ENCODE measurements around the gene SLC25A21.
"Not testable (repeated sequence)": the region's sequence is repeated elsewhere in the genome, so short reads cannot be mapped to it uniquely, and the experiment has no call there.

The SLC25A21 gene

DNA sequence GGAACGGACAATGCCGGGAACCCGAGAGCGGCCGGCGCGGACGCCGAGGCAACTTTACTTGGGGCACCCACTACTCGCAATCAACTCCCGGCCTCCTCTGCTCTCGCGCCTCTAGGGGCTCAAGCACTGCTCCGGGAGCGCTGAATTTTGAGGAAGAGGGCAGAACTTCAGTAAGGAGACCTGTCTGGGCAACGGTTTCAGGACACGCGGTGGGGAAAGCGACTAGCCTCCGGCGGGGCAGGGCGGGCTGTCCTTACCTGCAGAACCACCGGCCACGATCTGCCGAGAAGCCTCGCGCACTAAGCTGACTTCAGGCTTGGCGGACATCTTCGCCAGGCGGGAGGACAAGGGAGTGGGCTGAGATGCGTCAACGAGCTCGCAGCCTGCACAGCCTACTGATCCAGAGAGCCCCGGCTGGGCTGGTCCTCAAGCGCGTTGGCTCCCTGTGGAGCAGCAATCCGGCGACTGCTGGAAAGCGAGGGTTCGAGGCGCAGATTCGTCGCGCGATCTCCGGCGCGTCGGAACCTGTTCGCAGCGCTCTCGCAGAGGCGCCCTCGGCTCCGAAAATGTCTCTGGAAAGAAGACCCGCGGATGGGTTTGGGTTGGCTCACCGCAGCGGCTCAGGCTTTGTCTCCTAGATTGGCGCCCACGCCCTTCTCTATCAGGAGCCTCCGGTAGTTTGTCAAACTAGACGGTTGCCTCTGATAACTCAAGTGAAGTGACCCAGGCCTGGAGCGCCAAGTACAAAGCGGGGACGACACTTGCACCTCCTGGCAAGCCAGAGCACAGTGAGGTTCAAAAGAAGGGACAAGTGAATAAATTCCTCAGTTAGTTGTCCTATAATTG is at the start of gene SLC25A21:
Gene SLC25A21 (minus strand): TSS at position 583 of the 846 bp plus-strand sequence.
- DNase-seq: peak; percentile 83

DNA sequence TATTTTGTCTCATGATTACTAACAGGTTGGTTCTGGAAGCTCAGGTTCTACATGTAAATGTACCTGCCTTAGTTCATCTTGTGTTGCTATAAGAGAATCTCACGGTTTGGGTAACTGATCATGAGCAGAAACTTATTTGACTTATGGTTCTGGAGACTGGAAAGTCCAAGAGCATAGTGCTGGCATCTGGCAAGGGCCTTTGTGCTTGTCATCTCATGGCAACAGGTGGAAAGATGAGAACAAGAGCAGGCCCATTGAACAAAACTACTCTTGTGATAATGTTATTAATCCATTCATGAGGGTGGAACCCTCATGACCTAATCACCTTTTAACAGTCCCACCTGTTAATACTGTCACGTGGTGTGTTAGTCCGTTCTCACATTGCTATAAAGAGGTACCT is 48.7 kb upstream of the SLC25A21 start:
- DNase-seq: no peak

DNA sequence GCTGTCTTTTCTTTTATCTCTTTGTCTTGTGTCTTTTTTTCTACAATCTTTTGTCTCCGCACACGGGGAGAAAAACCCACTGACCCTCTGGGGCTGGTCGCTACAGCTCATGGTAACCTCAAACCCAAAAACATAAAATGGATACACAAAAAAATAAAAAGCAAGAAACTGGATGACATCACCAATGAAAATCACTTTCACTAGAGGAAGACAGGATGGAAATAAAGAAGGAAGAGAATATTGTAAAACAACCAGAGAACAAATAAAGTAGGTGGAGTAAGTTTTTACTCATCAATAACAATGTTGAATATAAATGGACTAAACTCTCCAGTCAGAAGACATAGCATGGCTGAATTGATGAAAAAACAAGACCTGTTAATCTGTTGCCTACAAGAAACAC is 42.9 kb upstream of the SLC25A21 start:
- DNase-seq: no peak

DNA sequence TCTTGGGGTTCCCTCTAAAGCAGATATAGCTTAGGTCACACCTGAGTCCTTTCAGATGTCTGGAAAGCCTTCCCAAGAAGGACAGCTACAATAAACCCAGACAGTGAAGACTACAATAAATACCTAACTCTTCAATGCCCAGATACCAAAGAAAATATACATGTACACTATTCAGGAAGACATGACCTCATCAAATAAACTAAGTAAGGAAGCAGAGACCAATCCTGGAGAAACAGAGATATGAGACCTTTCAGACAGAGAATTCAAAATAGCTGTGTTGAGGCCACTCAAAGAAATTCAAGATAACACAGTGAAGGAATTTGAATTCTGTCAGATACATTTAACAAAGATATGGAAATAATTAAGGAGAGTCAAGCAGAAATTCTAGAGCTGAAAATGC is 40.6 kb upstream of the SLC25A21 start:
- no peak for DNase-seq

DNA sequence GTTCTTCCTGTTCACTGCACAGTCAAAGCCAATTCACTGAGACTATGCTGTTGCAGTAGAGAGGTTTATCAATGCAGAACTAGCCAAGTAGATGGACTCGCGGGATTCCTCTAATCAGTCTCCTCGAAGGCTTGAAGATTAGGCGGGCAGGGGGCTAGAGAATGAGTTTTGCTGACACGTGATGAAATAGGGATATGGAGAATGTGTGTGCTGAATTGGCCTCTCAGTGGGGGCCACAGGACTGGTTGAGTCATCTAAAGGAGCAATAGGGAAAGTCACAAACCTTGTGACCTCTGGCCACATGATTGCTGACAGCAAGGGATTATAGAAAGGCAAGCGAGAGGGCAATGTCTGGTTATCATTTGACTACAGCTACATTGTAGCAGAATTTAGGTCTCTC is 38.0 kb upstream of the SLC25A21 start:
- no peak for DNase-seq

DNA sequence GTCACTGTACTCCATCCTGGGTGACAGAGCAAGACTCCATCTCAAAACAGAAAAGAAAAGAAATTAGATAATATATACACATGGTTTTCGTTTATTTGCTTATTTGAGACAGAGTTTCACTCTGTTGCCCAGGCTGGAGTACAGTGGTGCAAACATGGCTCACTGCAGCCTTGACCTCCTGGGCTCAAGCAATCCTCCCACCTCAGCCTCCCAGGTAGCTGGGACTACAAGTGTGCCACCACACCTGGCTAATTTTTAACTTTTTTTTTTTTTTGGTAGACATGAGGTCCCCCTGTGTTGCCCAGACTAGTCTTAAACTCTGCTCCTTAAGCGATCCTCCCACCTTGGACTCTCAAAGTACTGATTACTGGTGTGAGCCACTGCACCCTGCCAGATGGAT is 37.2 kb upstream of the SLC25A21 start:
- not testable (repeated sequence) for DNase-seq

DNA sequence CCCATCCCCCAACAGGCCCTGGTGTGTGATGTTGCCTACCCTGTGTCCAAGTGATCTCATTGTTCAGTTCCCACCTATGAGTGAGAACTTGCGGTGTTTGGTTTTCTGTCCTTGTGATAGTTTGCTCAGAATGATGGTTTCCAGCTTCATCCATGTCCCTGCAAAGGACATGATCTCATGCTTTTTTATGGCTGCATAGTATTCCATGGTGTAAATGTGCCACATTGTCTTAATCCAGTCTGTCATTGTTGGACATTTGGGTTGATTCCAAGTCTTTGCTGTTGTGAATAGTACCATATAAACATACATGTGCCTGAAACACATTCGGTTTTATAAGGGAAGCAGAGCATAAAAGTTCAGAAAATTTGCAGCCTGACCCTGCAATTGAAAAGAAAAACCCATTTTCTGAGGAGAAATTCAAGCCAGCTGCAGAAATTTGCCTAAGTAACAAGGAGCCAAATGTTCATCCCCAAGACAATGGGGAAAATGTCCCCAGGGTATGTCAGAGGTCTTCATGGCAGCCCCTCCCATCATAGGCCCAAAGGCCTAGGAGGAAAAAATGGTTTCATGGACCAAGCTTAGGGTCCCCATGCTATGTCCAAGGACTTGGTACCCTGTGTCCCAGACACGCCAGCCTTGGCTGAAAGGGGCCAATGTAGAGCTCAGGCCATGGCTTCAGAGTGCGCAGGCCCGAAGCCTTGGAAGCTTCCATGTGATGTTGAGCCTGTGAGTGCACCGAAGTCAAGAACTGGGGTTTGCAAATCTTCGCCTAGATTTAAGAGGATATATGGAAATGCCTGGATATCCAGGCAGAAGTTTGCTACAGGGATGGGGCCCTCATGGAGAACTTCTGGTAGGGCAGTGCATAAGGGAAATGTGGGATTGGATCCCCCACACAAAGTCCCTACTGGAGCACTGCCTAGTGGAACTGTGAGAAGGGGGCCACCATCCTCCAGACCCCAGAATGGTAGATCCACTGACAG is 33.5 kb upstream of the SLC25A21 start:
- DNase-seq: not testable (repeated sequence)

DNA sequence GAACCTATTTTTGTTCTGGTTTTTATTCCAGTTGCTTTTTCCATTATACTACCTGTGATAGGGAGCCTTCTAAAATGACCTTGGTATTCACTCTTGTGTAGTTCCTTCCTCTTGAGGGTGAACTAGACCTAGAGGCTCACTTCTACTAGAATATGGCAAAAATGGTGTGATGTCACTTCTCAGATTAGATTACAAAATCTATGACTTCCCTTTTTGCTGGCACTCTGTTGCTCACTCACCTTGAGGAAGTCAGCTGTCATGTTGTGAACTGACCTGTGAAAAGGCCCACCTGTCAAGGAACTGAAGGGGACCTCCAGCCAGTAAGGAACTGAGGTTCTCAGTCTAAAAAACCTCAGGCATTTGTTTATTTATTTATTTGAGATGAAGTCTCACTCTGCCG is 31.0 kb upstream of the SLC25A21 start:
- no peak for DNase-seq

DNA sequence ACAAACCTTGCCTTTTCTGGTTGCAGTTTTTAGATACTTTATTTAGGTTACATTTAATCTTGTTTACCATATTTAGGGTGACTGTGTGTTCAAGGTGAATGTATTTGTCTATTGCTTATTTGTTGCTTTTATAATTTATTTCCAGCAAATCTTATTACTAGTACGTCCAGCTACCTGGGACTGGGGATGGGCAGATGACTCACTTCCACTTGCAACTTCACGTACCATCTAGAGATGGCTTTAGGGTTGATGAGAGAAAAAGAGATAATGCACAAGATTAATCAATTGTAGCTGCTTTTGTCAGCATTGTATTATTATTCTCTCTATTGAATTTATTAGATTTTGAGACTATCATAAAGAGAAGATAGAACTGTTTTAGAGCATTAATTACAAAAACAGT is 30.4 kb upstream of the SLC25A21 start:
- no peak for DNase-seq

DNA sequence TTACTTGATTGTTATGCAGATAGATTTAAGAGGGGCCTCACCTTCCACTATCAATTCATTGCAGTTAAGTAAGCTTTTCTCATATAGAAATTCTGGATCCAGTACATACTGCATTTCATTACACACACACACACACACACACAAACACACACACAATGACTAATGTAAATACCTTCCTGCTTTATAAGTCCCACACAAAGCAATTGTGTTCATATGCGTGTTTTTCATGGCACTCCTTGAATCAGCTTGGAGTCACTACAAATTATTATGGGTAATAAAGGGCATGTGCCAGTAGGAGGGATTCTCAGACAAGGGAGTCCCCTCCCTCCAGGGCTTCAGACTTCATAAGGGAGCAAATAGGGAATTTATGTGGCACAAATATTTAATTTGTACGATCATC is 29.9 kb upstream of the SLC25A21 start:
- DNase-seq: no peak

DNA sequence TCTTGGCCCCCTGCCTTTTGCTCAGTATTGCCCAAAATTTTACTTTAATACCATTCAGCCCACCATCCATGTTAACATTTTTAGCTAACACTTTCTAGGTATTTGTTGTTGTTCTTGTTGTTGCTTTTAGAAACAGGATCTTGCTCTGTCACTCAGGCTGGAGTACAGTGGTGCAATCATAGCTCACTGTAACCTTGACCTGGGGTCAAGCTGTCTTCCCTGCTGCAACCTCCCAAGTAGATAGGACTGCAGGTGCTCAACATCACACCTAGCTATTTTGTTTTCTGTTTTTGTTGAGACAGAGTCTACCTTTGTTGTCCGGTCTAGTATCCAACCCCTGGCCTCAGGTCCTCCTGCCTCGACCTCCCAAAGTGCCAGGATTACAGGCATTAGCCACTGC is 29.3 kb upstream of the SLC25A21 start:
- DNase-seq: no peak

DNA sequence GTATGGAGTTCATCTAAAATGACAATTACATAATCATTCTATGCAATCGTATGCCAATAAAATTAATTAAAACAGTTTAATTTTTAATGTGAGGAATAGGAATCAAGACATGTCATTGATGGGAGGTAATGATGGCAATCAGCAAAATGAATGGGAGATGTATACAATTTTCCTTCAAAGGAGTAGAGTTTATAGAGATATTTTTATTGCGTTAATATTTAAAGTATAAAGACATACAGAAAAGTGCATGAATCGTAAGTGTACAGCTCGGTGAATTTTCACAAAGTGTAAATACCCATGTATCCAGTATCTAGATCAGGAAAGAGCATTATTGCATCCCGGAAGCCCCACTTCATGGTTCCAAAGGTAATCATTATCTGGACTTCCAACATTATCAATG is 26.5 kb upstream of the SLC25A21 start:
- DNase-seq: no peak

DNA sequence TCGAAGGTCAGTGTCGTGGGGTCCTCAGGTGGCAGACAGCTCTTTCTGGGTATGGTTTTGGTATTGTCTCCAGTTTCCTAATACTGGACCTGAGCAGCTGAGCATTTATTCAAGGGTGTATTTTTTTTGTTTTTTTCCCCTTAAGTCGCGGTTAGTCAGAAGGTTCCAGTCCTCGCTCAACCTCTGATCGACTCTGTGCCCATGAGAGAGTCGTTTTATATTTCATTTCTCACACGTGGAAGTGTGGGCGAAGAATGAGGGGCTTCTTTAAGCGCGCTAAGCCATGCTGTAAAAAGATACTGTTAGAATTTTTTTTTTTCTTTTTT is 25.8 kb upstream of the SLC25A21 start:
- no peak for DNase-seq

DNA sequence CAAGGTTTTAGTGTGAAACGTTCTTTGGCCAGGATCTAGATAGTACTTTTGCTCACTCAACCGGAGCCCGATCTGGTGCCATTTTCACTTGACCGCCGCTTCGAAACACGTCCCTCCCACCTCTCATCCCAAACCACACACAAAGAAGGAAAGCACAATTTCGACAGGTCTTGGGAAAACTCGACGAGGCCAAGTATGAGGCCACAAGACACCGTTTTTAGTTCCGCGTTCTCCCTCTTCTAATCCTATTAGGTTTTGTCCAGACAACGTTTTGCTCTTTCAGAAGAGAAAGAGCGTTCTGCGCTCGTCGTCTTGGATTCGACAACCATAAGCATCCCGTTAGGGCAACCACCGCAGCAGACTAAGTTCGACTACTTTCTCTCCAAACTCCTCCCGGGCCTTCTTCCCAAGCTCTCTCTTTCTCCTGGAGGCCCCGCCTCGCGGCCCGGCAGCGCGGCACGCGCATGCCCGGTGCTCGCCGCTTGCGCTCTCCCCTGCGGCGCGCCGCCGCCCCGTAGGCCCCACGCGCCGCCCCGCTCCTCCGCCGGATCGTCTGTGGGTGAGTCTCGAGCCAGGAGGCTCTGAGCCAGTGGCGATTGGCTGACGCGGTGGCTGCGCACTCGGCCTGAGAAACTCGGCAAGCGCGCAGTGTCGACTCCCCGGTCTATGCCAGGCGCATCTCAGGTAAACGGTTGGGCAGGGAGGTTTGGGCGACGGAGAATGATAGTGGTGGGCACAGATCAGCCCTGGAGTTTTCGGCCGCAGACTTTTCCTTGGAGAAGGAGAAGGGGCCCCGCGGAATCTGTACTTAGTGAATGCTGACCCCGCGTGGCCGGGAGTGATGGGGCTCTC is 25.2 kb upstream of the SLC25A21 start, which contains the start of gene MIPOL1:
Gene MIPOL1 (plus strand): TSS at position 517 of the 852 bp plus-strand sequence. CDS start 49,952 bp downstream, outside the sequence.
- DNase-seq: peak; percentile 69

DNA sequence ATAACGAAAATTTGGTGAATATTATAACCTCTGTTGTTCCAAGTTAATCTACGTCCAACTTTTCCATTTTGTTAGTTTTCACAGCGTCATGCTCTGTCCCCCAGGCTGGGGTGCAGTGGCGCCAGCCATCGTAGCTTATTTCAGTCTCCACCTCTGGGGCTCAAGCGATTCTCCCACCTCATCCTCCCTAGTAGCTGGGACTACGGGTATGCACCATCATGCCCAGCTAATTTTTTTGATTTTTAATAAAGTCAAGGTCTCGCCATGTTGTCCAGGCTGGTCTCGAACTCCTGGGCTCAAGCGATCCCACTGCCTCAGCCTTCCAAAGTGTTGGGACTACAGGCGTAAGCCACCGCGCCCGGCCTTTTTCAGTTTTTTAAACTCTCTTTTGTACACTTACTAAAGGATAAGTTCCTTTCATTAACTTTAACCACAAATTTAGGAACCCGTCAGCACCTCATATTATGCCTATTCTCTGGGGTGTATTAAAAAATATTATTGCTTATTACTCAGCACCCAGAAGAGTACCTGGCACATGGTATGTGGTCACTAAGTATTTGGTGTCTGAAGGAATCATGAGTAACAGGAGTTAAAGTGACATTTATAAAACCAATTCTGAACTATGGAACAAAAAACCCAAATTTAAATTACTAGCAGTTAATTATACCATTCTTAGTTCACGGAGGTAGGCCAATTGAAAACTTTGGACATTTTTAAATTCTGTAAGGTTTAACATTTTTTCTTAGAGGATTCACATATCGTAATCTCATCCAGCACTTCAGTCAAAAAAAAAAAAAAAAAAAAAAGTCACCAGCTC is 24.4 kb upstream of the SLC25A21 start:
- DNase-seq: no peak

DNA sequence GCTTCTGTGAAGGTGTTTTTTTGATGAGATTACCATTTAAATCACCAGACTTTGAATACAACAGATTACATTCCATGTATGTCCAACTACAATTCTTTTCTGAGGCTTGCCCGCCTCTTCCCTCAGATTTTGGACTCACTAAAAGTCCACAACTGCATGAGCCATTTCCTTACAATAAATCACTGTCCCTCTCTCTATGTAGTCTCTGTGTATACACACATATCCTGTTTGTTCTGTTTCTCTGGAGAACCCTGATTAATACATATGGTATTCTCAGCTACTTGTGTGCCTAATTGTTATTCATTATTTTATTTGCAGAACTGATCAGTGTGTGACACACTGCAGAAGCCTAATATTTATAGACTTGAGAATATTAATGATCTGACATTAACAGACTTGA is 22.9 kb upstream of the SLC25A21 start:
- no peak for DNase-seq

DNA sequence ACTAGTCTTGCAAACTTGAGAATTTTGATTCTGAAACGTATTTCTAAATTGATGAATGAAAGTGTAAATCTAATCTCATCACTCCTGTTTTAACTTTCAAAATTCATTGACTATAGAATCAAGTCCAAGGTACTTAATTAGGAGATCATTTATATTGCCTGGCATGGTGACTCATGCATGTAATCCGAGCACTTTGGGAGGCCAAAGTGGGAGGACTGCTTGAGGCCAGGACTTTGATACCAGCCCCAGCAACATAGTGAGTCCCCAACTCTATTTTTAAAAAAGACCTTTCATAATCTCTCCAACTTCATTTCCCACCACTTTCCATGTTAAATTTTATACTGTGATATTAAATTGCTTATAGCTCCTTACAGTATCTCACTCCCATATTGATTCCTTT is 22.3 kb upstream of the SLC25A21 start:
- no peak for DNase-seq

DNA sequence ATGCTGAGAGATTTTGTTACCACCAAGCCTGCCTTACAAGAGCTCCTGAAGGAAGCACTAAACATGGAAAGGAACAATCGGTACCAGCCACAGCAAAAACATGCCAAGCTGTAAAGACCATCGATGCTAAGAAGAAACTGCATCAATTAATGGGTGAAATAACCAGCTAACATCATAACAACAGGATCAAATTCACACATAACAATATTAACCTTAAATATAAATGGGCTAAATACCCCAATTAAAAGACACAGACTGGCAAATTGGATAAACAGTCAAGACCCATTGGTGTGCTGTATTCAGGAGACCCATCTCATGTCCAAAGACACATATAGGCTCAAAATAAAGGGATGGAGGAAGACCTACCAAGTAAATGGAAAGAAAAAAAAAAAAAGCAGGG is 17.3 kb upstream of the SLC25A21 start:
- not testable (repeated sequence) for DNase-seq

DNA sequence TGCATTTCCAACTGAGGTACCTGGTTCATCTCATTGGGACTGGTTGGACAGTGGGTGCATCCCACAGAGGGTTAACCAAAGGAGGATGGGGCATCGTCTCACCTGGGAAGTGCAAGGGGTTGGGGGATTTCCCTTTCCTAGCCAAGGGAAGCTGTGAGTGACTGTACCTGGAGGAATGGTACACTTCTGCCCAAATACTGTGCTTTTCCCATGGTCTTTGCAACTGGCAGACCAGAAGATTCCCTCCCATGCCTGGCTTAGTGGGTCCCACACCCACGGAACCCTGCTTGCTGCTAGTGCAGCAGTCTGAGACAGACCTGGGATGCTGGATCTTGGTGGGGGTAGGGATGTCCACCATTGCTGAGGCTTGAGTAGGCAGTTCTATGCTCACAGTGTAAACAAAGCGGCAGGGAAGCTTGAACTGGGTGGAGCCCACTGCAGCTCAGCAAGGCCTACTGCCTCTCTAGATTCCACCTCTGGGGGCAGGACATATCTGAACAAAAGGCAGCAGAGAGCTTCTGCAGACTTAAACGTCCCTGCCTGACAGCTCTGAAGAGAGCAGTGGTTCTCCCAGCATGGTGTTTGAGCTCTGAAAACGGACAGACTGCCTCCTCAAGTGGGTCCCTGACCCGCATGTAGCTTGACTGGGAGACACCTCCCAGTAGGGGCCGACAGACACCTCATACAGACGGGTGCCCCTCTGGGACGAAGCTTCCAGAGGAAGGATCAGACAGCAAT is 15.6 kb upstream of the SLC25A21 start:
- not testable (repeated sequence) for DNase-seq

DNA sequence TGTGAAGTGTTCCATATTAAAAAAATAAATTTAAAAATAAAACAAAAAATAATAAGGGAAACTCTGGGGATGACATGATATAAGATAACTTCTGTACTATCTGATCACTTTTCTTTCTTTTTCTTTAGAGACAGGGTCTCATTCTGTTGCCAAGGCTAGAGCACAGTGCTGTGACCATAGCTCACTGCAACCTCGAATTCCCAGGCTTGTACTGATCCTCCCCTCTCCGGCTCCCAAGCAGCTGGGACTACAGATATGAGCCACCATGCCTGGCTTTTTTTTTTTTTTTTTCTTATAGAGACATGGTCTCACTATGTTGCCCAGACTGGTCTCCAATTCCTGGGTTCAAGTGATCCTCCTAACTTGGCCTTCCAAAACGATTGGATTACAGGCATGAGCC is 14.9 kb upstream of the SLC25A21 start:
- DNase-seq: no peak

DNA sequence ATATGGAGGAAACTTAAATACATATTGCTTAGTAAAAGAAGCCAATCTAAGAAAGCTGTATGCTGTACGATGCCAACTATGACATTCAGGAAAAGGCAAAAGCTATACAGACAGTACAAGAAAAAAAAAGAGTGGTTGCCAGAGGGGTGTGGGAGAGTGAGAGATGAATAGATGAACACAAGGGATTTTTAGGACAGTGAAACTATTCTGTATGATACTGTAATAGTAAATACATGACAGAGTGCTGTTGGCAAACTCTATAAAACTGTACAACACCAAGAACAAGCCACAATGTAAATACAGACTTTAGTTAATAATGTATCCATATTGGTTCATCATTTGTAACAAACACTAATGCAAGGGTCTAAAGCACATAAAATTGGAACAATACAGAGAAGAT is 14.5 kb upstream of the SLC25A21 start:
- no peak for DNase-seq

Data from NCI-H524 treated with DMSO at 0.1 percent for 48 hours (cell line).